DMS 273 (cell line): ENCODE data around the gene DBF4.
A peak's percentile ranks its signal among the peaks of the same experiment; 100 is the strongest.
"Not testable (repeated sequence)": the region's sequence is repeated elsewhere in the genome, so short reads cannot be mapped to it uniquely, and the experiment has no call there.

Experiments used
- DNase-seq: peaks from one replicate; lab custom pipeline; 2025; ENCODE audit not compliant: unreplicated experiment; lab: John Stamatoyannopoulos, UW

Gene DBF4

DNA sequence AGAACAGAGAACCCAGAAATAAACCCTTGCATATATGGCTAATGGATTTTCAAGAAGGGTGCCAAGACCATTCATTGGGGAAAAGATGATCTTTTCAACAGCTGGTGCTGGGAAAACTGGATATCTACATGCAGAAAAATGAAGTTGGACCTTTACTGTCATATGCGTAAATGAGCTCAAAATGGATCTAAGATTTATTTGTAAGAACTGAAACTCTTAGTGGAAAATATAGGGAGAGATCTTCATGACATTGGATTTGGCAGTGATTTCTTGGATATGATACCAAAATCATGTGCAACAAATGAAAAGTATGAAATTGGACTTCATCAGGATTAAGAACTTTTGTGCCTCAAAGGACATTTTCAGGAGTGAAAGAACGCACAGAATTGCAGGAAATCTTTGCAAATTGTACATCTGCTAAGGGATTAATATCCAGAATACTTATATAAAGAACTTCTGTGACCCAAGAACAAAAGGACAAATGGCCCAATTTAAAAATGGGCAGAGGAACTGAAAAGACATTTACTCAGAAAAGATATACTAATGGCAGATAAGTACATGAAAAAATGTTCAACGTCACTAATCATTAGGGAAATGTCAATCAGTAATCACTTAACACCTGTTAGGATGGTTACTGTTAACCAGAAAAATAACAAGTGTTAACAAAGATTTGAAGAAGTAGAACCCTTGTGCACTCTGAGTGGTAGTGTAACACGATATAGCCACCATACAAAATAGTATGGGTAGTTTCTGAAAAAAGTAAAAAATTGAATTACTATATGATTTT lies 6.1 kb downstream of the DBF4 start:
- DNase-seq = no peak

DNA sequence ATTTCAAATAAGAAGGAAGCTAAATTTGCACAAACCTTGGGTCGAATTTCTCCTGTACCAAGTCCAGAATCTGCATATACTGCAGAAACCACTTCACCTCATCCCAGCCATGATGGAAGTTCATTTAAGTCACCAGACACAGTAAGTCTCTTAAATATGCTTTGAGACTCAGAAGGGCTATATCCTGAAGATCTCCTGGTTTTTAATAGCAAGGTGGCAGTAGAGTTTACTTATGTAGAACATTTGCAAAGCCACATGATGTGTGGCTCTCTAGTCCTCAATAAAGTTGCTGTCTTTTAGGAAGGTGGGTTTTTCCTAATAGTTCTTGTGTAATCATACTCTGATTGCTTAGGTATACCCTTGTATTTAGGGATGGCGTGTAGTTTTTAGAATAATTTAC lies 8.7 kb downstream of the DBF4 start:
- DNase-seq = no peak

DNA sequence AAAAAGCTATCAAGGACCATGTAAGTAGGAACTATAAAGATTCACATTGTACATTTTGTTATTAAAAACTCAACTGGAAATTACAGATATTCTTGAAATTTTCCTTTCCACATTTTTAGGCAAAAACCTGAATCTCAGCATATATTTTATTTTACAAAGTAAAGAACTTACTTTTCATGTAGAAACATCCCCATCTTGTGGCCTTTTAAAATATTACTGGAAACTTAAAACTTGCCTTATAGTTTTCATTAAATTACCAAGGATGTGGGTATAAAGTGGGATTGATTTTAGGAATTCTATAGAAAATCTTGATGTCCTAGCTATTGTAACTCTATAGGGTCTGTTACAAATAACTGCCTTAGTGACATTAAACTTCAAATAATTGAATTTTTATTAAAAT lies 10.6 kb downstream of the DBF4 start:
- peak; percentile 66 for DNase-seq

GRCh38 chr7:87895363-87895762 lies 19.1 kb downstream of the DBF4 start:
- DNase-seq = no peak

DNA sequence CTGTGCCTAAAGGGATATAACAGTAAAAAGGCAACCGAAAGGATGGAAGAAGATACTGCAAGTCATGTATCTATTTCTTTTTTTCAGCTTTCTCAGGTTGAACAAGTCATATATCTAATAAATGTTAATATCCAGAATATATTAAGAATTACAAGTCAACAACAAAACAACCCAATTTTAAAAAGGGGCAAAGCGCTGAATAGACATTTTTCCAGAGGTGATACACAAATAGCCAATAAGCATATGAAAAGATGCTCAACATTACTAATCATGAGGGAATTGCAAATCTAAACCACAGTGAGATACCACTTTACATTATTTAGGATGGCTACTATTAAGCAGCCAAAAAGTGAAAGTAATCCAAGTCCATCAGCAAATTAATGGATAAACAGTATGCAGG lies 23.0 kb downstream of the DBF4 start:
- DNase-seq = no peak

- not testable (repeated sequence) for DNase-seq
Measured at GRCh38 chr7:87907136-87907906, 31.0 kb downstream of the DBF4 start.

DNA sequence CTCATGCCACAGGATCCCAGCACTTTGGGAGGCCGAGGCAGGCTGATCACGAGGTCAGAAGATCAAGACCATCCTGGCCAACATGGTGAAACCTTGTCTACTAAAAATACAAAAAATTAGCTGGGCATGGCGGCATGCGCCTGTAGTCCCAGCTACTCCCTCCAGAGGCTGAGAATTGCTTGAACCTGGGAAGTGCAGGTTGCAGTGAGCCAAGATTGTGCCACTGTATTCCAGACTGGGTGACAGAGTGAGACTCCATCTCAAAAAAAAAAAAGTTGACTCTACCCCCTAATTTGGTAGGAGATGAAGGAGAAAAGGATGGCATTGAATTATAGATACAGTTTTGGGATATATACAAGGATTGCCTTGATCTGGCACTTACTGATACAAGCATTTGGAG lies 32.5 kb downstream of the DBF4 start:
- not testable (repeated sequence) for DNase-seq

- no peak for DNase-seq
Measured at GRCh38 chr7:87912121-87912520, 35.8 kb downstream of the DBF4 start.

DNA sequence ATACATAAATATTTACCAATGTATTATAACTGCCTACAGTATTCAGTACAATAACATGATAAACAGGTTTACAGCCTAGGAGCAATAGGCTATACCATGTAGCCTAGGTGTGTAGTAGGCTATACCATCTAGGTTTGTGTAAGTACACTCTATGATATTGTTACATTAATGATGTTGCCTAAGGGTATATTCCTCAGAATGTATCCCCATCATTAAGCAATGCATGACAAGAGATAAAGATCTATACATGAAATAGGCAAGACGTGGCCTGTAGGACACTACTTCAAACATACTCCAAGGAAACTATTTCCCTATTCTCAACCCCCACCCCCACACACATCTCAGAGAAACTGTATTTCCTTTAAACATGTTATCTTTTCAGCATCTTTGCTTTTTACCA lies 42.4 kb downstream of the DBF4 start:
- DNase-seq = no peak

- DNase-seq = no peak
Measured at GRCh38 chr7:87919875-87920274, 43.6 kb downstream of the DBF4 start.

- no peak for DNase-seq
Measured at GRCh38 chr7:87920578-87920977, 44.3 kb downstream of the DBF4 start.

DNA sequence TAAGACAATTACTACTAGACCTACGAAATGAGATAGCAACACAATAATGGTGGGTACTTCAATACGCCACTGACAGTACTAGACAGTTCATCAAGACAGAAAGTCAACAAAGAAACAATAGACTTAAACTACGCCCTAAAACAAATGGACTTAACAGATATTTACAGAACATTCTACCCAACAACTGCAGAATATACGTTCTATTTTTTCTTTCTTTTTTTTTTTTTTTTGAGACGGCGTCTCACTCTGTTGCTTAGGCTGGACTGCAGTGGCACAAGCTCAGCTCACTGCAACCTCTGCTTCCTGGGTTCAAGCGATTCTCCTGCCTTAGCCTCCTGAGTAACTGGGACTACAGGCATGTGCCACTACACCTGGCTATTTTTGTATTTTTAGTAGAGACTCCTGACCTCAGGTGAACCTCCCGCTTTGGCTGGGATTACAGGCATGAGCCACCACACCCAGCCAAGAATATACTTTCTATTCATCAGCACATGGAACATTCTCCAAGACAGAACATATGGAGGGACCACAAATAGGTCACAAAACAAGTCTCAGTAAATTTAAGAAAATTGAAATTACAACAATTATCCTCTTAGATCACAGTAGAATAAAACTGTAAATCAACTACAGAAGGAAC lies 46.6 kb downstream of the DBF4 start:
- not testable (repeated sequence) for DNase-seq

DNA sequence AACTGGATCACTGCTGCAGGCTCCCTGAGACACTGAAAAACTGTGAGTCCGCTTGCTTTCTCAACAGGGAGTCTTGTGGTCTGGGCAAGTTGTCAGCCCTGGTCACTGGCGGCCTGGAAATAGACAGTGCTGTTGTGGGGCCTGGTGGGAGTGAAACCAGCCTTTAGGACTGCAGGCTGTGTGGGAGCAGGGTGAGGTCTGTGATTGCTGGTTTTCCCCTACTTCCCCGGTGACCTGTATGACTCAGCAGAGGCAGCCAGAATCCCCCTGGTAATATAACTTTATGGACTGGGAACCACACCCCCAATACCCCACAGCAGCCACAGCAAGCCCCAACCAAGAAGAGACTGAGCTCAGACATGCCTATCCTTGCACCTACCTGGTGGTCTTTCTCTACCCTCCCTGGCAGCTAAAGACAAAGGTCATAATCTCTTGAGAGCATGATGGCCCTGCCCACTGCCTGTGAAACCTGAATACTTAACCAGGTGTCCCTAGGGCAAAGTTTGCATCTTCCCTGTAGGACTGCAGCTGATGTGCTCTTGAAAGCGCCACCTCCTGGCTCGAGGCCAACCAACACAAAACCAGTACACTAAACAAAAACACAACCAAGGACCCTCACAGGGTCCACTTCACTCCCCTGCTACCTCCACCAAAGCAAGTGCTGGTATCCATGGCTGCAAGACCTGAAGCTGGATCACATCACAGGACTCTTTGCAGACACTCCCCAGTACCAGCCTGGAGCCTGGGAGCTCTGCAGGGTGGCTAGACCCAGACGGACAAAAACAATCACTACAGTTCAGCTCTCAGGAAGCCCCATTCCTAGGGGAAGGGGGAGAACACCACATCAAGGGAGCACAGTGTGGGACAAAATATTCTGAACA lies 50.5 kb downstream of the DBF4 start:
- DNase-seq = peak; percentile 24

DNA sequence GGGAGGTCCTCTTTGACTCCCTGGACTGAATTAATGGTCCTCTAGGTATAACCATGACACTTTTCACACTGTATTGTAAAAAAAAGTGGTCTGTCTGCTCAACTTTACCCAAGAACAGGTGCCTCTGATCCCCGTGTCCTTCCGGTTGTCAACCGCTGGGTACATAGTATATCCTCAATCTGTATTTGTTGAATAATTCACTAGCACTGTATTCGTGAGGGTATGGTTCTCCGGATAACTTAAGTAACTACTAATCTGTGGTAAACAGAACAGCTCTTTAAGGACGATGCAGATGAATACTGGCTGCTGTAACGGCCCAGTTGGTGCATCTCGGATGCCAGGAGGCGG lies 57.3 kb downstream of the DBF4 start:
- no peak for DNase-seq

- peak; percentile 99 for DNase-seq
Measured at GRCh38 chr7:87933953-87934698, 57.8 kb downstream of the DBF4 start, which contains the start of gene ADAM22. Gene ADAM22, plus strand, starts transcription at chr7:87934251. Its CDS starts 215 bp downstream, at chr7:87934466.

GRCh38 chr7:87934699-87935383 lies 58.5 kb downstream of the DBF4 start:
- peak; percentile 86 for DNase-seq

GRCh38 chr7:87935384-87935706 lies 59.1 kb downstream of the DBF4 start:
- DNase-seq = peak; percentile 57

GRCh38 chr7:87941138-87941537 lies 64.8 kb downstream of the DBF4 start:
- DNase-seq = no peak

DNA sequence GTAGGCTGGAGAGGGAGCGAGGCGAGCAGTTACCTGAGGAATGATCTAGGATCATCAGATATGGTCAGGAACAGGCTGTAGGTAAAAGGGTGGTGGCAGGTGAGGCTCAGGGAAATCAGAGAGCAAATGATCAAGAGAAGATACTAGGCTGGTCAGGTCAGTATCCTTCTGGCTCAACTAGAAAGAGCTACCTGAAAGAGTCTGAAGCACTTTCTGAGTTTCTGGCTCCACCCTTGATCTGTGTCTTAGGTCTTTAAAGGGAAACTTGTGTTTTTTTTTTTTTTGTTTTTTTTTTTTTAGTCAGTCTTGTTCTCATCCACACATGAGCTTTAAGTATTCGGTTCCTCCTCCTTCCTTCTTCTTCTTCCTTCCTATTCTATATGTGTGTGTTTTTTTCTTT lies 68.3 kb downstream of the DBF4 start:
- no peak for DNase-seq

DNA sequence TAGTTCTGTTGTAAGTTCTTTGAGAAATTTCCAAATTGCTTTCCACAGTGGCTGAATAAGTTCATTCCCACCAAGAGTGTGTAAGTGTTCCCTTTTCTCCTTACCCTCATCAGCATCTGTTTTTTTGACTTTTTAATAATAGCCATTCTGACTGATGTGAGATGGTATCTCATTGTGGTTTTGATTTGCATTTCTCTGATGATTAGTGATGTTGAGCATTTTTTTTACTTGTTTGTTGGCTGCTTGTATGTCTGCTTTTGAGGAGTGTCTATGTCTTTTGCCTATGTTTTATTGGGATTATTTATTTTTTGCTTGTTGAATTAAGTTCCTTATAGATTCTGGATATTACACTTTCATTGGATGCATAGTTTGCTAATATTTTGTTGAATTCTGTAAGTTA lies 69.6 kb downstream of the DBF4 start:
- DNase-seq = not testable (repeated sequence)
